ENCODE data around the gene NOM1.

DNA sequence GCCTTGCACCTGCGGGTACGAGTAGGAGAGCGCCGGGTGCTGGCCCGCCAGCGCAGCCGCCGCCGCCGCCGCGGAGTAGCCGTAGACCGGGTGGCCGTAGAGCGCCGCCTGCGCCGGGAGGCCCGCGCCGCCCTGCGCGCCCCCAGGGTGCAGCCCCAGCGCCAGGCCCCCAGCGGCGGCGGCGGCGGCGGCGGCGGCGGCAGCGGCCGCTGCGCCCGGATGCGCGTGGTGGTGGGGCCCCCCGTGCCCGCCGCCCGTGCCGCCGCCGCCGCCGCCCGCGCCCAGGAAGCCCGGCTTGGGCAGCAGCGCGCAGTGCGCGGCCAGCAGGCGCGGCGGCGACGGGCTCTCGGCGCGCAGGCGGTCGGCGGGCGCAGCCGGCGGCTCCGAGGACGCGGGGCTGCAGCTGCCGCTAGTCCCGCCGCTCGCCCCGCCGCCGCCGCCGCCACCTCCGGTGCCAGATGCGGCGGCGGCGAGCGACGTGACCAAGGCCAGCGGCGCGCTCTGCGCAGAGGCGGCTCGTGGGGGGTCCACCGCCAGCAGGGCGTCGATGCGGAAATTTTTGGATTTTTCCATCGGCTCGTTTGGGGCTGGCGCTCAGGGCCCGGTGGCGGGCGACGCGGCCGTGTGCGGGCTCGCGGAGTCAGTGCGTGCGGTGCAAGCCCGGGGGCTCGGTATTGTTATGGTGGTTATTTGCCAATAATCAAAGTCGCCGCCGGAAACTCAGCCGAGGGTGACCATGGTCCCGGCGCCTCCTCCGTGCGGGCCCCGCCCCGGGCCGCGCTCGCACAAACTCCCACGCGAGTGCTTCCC, 60.5 kb downstream of the NOM1 start:
- TF ChIP-seq, protein P1, sequence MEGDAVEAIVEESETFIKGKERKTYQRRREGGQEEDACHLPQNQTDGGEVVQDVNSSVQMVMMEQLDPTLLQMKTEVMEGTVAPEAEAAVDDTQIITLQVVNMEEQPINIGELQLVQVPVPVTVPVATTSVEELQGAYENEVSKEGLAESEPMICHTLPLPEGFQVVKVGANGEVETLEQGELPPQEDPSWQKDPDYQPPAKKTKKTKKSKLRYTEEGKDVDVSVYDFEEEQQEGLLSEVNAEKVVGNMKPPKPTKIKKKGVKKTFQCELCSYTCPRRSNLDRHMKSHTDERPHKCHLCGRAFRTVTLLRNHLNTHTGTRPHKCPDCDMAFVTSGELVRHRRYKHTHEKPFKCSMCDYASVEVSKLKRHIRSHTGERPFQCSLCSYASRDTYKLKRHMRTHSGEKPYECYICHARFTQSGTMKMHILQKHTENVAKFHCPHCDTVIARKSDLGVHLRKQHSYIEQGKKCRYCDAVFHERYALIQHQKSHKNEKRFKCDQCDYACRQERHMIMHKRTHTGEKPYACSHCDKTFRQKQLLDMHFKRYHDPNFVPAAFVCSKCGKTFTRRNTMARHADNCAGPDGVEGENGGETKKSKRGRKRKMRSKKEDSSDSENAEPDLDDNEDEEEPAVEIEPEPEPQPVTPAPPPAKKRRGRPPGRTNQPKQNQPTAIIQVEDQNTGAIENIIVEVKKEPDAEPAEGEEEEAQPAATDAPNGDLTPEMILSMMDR (IDR thresholded peaks at IDR 0.05; ENCODE audit: insufficient read depth, low read depth, low read length), result no peak
- TF ChIP-seq EZH2 (IDR thresholded peaks at IDR 0.05; ENCODE audit: insufficient read depth, low read length), result no peak

Measured in astrocyte (in vitro differentiated cells and primary cell).